Left renal cortex interstitium (tissue), 4 donors: ENCODE data around the gene SLC35D2. TPM values are rescaled to one million over a fixed set of nuclear protein-coding genes. Genes with fewer than 3 reads are reported as not detected.
"Not testable (repeated sequence)": the region's sequence is repeated elsewhere in the genome, so short reads cannot be mapped to it uniquely, and the experiment has no call there.

Source experiments
- DNase-seq, 4 donors: peaks; one replicate each; pipeline ENCODE4 v3.0.0-alpha.2; 2013; ENCODE audit warnings: low read depth in 4 of 4, low spot score in 2 of 4, missing footprints in 1 of 4
- polyA plus RNA-seq, 4 donors: library from polyadenylated mRNA; unstranded; fragments of 120-200 nt; gene quantifications; one replicate each; pipeline ENCODE4 v1.2.1, GENCODE V29; 2013; ENCODE audit not compliant: insufficient read length in 4 of 4

SLC35D2 gene
- polyA plus RNA-seq, 4 donors = 34.6 to 38.7 (median 37.6) TPM

DNA sequence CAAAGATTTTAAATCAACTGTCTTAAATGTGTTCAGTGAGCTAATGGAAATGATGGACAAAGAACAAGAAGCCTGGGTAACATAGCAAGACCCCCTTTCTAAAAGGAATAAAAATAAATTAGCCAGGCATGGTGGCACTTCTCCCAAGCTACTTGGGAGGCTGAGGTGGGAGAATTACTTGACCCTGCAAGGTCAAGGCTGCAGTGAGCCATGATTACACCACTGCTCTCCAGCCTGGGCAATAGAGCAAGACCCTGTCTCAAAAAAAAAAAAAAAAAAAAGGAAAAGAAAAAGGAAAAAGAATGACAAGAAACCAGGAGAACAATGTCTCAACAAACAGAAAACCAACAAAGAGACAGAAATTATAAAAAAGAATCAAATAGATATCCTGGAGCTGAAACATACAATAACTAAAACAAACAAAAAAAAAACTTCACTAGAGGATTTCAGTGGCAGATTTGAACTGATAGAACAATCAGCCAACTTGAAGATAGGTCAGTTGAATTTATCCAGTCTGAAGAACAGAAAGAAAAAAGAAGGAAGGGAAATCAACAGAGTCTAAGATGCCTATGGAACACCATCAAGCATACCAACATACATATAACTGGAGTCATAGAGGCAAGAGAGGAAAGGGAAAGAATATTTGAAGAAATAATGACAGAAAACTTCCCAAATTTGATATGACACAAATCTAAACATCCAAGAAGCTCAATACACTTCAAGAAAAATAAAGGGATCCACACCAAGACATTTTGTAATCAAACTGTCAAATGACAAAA lies 16.8 kb upstream of the SLC35D2 start:
- DNase-seq = no peak

- DNase-seq = no peak
These were observed 15.8 kb upstream of the SLC35D2 start for GRCh38 chr9:96399325-96399633.

- DNase-seq = no peak
These were observed 15.2 kb upstream of the SLC35D2 start for GRCh38 chr9:96398582-96399324.

DNA sequence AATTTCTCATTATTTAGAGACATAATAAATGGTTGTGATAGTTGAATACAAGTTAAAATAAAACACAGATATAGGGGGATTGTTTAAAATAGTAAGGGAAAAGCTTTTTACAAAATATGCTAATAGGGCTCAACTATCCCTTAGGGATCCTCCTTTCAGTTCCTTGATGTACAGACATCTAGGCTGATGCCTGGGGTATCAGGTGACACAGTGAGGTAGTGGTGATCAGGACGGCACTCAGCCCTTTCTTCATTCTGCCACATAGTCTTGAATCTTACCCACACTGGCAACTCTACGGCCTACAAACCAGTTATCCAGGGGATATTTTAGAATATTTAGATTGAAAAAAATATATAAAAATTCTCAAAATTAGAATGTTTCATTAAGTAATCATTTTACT lies 12.5 kb upstream of the SLC35D2 start:
- no peak for DNase-seq

DNA sequence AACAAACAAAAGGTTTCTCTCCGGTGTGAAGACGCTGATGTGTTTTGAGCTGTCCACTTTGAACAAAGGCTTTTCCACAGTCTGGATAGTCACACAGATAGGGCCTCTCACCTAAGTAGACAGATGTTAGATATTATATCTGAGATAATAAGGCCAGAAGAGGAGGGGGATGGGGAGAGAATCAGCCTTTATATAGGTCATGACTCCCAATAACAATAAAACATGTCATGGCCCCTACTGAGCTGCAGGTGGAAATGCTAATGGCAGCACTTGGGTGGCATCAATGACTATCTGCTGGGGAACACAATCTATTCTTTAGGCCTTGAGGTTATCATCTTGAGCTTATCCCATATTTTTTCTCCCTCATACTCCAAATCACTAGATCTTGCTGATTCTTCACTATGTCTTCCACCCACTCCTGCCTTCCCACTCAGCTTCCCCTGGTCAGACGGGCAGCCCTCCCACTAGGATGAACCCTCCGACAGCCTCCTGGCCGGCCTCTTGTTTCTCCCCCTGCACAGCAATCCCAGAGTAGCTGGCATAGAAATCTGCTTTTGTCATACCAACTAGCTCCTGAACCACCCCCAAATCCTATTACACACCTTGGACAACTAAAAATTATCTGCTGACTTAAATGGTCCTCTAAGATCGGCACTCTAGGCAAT lies 11.5 kb upstream of the SLC35D2 start:
- no peak for DNase-seq

GRCh38 chr9:96392263-96392662 lies 8.8 kb upstream of the SLC35D2 start:
- DNase-seq = no peak

DNA sequence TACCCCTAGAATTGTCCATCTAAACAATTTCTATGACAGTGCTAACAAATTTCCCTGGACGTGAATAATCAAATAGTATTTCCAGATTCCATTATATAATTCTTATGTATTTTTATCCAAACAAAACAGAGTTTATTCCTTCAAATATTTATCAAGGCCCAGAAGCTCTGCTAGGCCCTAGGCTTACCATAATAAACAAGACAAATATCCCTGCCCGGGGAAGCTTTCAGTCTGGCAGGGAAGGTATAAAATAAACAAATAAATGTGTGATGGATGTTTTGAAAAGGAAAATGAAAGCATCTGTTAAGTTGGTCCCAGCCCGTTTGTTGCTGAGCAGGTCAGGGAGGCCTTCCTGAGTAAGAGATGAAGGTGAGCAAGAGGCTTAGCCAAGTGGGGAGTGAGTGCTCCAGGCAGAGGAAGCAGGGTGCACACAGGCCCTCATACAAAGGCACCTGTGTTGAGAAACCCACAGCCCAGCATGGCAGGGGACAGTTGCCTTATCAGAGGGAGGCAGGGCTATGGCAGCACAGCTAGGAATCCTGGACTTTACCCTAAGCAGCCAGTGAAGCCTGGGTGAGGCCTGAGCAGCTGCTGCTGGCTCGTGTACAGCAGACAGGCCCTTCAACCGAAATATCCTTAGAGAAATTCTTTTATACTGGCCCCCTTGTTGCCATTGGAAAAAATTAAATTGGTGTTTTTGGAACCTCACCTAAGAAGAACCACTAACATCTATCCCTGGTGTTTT lies 7.7 kb upstream of the SLC35D2 start:
- no peak for DNase-seq

GRCh38 chr9:96388144-96388543 lies 4.6 kb upstream of the SLC35D2 start:
- DNase-seq = no peak

- DNase-seq = no peak
These were observed 2.6 kb upstream of the SLC35D2 start for GRCh38 chr9:96386157-96386556.

- DNase-seq = no peak
These were observed 709 bp downstream of the SLC35D2 start for GRCh38 chr9:96382839-96383164.

GRCh38 chr9:96382175-96382574 lies 1.3 kb downstream of the SLC35D2 start:
- no peak for DNase-seq

GRCh38 chr9:96381696-96382095 lies 1.8 kb downstream of the SLC35D2 start:
- no peak for DNase-seq

DNA sequence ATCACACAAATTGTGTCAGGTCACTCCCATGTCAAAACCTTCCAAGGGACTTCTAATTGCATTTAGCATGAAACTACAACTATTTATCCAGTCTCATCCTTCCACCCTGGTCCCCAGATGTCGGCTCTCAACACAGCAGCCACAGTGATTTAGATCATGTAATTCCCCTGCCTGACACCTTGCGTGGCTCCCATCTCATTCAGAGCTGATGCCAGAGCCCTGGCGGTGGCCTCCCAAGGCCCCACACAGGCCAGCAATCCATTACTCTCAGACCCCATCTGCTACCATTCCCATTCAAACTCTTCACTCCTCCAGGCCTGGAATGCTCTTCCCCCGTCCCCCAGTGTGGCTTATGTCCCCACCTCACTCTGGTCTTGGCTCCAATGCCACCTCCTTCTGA lies 2.4 kb downstream of the SLC35D2 start:
- no peak for DNase-seq

DNA sequence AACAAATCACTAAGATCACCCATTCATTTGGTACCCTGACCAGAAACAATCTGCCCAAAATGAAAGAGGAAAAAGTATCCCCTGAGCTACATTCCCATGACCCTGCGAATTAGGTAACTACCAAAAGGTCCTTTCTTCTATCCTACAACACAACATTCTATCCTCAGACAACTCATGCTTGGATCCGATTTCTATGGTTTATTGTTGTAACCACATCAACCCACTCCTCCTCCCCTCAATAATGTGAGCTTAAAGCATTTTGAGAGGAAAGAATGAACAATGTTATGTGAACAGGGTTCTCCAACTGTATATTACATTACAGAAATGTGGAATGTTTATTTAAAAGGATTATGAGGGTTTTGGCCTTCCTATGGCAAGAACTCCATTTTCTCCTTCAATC lies 4.0 kb downstream of the SLC35D2 start:
- no peak for DNase-seq

- DNase-seq = no peak
These were observed 5.3 kb downstream of the SLC35D2 start for GRCh38 chr9:96378187-96378586.

- no peak for DNase-seq
These were observed 6.3 kb downstream of the SLC35D2 start for GRCh38 chr9:96376891-96377874.

DNA sequence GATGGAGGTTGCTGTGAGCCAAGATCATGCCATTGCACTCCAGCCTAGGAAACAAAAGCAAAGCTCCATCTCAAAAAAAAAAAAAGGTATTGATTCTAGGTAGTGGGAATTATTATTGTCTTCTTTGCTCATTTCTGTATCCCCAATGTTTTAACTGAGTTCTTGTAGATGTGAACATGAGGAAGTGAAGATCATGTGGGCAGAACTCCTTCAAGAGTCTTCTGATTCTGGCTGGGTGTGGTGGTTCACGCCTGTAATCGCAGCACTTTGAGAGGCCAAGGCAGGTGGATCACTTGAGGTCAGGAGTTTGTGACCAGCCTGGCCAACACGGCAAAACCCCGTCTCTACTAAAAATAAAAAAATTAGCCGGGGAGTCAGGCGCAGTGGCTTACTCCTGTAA lies 8.0 kb downstream of the SLC35D2 start:
- DNase-seq = not testable (repeated sequence)

- DNase-seq = no peak
These were observed 15.6 kb downstream of the SLC35D2 start for GRCh38 chr9:96367943-96368342.

- DNase-seq = no peak
These were observed 20.1 kb downstream of the SLC35D2 start for GRCh38 chr9:96363175-96363967.
